NCI-H226 (cell line): Measurements from ENCODE around the gene BRD4.

Experiments used
- DNase-seq: peaks from one replicate; pipeline ENCODE4 v3.0.0-alpha.2; 2015

The BRD4 gene

DNA sequence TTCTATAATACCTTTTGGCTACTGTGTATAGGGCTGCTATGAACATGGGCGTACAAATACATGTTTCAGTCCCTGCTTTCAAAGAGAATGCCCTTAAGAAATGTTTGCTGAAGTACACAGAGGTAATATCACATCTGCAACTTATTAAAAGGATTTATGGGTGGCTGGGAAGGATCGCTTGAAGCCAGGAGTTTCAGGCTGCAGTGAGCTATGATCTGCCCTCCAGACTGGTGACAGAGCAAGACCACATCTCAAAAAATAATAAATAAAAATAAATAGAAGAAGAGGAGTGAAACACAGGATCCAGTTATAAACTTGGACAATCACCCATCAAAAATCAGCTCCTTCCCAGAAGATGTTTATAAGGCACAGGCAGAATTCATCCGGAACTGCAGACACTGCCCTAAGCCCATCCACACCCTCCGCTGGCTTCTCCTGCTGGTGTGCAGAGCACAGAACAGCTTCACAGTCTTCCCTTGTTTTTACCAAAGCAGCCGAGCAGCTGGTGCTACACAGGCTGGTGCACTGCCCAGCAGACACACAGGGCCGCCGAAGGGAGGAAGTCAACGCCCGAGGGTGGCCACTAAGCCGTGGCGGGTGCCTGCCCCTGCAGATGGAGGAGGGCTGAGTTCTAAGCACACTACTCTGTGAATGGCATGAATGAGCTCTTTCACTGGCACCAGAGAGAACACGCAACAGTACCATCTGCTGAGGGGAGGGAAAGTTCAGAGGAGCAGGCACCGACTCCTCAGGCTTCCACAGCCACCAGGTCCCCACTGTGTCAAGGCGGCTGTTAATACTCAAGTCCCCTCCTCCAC lies 44.0 kb downstream of the BRD4 start:
- no peak for DNase-seq

DNA sequence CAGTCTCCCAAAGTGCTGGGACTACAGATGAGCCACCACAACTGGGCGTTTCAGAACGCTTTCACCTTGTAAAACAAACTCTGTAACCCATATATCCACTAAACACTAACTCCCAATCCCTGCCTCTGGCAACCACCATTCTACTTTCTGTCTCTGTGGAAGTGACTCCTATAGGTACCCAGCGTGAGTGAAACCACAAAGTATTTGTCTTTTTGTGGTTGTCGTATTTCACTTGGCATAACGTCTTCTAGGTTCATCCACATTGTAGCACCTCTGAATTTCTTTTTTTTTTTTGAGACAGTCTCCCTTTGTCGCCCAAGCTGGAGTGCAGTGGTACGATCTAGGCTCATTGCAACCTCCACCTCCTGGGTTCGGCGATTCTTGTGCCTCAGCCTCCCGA lies 44.8 kb downstream of the BRD4 start:
- no peak for DNase-seq

DNA sequence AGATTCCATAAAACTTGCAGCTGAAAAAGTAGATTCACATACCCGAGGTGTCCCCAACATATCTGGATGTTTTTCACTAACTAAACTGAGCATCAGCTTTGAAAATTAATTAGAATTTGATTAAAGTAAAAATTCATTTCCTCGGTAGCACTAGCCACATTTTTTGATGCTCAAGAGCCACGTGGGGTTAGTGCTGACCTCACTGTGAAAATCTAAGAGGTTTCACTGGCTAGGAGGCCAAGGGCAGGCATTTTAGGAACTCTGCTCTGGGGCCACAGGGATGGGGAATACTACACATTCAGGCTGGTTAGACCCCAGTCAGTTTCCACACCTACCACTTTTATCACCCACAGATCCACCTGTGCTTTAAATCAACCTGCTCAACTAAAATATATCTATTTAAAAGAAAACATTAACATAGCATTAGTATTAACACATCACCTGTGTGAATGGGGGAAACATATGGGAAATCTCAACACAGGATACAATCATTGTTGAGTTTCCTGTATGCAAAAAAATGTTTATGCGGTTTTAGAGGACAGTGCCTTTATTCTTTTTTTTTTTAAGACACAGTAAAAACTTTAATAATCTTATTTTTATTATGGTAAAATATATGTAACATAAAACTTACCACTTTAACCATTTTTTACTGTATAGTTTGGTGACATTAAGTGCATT lies 45.5 kb downstream of the BRD4 start:
- no peak for DNase-seq

- DNase-seq: no peak
Measured at GRCh38 chr19:15285896-15286591, 46.3 kb downstream of the BRD4 start.

DNA sequence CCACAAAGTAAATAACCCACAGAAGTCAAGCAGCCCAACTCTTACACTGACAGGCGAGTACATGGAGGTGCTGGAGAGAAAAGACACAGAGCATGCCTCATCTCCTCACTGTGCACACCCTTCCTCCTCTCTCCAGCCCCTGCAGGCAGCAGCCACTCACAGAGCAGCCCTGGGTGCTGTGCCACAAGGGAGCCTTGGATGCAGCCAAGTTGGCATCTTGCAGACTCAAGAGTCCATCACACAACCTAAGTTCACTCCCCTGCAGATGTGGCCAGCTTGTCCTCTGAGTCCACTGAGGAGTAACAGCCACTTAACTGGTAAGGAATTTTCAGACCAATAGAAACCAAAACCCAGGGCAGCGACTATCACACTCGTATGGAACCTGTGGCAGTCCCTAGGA lies 47.4 kb downstream of the BRD4 start:
- DNase-seq: no peak

DNA sequence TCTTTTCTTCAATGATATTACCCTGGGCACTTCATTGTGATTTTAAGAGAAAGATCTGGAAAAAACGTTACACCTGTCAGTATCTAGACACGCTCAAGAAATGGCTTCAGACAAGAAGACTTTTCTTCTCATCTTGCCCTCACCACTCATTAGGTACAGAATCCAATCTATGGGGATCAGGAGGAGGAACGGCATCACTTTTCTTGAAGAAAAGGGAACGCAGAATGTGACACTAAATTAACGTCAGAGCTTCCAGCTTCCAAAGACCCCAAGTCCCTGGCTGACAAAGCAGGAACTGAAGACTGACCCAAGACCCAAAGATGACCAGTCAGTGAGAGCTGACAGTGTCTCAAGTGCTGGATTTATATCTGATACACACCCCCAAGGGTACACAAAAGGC lies 48.2 kb downstream of the BRD4 start:
- no peak for DNase-seq

DNA sequence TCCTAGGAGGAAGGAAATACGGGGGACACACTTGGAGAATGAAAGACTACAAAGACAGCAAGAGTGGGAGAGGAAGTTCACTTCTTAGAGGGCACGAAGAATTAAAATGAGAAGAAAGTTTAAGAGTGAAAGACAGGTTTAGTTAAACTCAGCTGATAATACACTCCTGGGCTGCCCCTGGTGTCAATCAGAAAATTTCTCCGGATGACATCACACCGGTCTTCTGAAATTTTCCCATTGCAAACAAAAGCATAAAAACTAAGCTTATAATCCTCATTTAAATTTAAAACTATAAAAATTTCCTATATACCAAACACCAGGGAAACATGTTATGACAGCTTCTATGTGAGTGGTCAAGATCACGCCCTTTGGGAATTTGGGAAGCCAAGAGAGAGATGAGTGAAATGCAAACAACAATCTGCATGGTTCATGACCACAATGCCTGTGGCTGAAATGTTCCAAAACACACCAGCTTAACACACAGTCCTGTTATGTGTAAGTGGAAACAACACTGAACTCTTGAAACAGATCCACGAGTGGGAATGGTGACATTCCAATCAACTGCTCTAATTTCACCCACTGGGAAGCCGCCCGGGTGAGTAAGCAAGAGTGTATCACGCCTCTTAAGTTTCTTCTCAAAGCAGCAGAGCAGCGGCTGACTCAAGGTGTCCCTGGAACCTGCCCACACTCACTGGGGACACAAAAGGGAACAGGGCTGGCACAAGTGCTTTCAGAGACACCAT lies 49.0 kb downstream of the BRD4 start:
- no peak for DNase-seq

- DNase-seq: no peak
Measured at GRCh38 chr19:15282311-15282705, 50.0 kb downstream of the BRD4 start.

DNA sequence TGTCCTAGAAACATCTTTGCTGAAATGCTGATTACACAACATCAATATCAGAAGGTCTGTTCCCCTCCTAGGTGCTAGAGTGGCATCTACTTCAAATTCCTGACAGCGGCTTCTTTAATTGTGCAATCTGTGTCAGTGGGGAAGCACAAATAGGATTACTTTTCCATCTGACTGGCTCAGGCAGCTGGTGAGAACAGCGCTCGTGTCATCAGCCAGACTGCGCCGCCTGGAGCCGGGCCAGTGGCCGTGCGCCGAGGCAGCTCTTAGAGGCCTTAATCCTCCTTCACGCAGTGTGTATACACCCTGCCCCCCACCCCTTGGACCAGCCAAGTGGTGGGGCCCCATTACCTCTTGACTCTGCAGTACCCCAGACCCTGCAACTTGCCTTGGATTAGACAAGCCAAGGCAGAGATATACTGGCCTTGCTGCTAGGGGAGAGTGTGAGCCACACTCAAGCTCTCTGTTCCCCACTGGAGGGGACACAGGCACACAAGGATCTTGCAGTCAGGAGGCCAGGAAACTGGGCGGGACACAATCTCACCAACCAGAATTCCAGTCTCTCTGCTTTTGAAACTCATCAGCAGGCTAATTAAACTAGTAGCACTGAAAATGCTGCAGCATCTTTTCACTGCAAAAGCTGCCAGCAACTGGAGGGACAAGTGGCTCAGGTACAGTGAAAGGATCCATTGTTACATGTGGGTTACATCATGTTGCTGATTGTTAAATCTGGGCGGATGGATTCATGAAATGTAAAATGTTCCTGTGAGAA lies 51.2 kb downstream of the BRD4 start:
- DNase-seq: peak; percentile 86

- DNase-seq: no peak
Measured at GRCh38 chr19:15280048-15280725, 52.2 kb downstream of the BRD4 start.

GRCh38 chr19:15279326-15279904 lies 52.9 kb downstream of the BRD4 start:
- no peak for DNase-seq

DNA sequence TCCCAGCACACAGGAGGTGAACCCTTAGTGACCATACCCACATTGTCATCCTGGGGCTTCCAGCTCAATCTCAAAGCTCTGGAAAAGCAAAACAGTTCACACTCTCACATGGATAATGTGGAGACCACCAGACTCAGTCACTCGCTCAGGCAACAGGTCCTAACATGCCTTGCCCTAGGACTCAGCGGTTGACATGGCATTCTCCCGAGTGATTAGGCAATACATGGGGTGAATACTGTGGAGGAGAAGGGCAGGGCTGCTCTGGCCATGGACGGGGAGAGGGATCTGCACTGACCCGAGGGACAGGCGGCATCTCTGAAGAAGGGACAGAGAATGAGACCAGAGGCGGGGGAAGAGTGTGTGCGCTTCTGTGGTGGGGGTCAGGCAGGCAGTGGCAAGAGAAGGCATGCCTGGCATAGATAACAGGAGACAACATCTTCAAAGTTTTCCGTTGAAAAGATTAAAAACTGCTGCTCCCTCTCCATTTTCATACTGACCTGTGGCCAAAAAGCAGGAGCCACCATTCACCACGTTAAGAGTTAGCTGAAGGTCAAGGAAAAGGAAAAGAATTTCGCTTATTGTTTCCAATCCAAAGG lies 55.6 kb downstream of the BRD4 start:
- no peak for DNase-seq

GRCh38 chr19:15274477-15274876 lies 57.9 kb downstream of the BRD4 start:
- DNase-seq: no peak

- DNase-seq: no peak
Measured at GRCh38 chr19:15269806-15270205, 62.5 kb downstream of the BRD4 start.

GRCh38 chr19:15268928-15269253 lies 63.4 kb downstream of the BRD4 start:
- no peak for DNase-seq

GRCh38 chr19:15268192-15268927 lies 64.0 kb downstream of the BRD4 start:
- no peak for DNase-seq

DNA sequence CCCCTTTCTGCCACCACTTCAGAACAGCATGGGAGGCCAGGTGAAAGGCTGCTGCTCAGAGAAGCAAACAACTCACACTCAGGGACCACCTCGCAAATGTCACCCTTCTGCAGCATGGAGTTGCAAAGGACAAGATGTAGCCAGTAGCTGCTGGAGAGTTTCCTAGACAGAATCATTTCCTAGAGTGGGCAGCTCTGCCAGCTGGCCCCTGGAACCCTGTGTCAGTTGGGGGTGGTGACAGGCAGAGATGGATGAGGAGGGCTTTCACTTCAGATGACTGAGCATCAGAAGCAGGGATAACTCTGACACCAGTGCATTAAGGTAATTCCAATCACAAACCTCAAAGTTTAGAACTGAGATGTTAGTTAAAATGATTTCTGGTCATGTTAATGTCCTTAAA lies 65.7 kb downstream of the BRD4 start:
- no peak for DNase-seq

GRCh38 chr19:15265850-15266248 lies 66.5 kb downstream of the BRD4 start:
- DNase-seq: peak; percentile 87

GRCh38 chr19:15265214-15265849 lies 67.0 kb downstream of the BRD4 start:
- no peak for DNase-seq

DNA sequence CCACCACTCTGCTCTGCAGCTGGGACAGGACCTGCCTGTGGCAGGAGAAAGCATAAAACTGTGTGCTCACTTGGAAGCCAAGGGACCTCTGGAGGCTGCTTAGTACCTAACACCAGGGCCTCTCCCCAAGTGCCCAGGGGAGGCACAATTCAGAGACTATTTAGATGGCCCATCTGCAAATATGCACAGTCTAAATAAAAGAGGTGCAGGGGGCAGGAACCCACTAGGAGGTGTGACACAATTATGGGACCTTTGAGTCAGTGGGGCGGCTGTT lies 67.5 kb downstream of the BRD4 start:
- no peak for DNase-seq
